Fibroblast of the aortic adventitia (primary cell): ENCODE results near the gene SLC6A11. TPM values are rescaled to one million over a fixed set of nuclear protein-coding genes. Genes with fewer than 3 reads are reported as not detected.

Source experiments
- DNase-seq: peaks from one replicate; pipeline ENCODE4 v3.0.0-alpha.2; 2010; ENCODE audit warnings: low read depth
- H3K4me3 ChIP-seq: 2 replicates; pipeline ENCODE4 v1.5.1; 2011; ENCODE audit warnings: low read depth, mild to moderate bottlenecking, control low read depth, low read length, moderate library complexity
- CTCF ChIP-seq: IDR thresholded peaks from 2 replicates; pipeline ENCODE4 v1.5.1; 2011; ENCODE audit warnings: mild to moderate bottlenecking, low read length, control low read depth, inconsistent platforms; ENCODE audit not compliant: insufficient read depth
- total RNA-seq: library from RNA; depleted of rRNA; stranded (reverse); fragments of >200 nt; gene quantifications from 2 replicates; pipeline ENCODE4 v1.2.3, GENCODE V29; 2012; ENCODE audit warnings: low replicate concordance

Gene SLC6A11
- total RNA-seq, 1 donor = not detected

GRCh38 chr3:10968401-10968800 is 152.4 kb downstream of the SLC6A11 start:
- no peak for DNase-seq
- TF ChIP-seq CTCF = no peak
- H3K4me3 ChIP-seq = no peak overlapping the region

- H3K4me3 ChIP-seq = no peak overlapping the region
- DNase-seq = no peak
- TF ChIP-seq CTCF = no peak
Observed at GRCh38 chr3:10970306-10970960, 154.4 kb downstream of the SLC6A11 start.

GRCh38 chr3:10972072-10972782 is 156.2 kb downstream of the SLC6A11 start:
- no peak for TF ChIP-seq CTCF
- no peak for DNase-seq
- no peak overlapping the region for H3K4me3 ChIP-seq

- DNase-seq = no peak
- no peak overlapping the region for H3K4me3 ChIP-seq
- no peak for TF ChIP-seq CTCF
Observed at GRCh38 chr3:10973046-10973595, 157.1 kb downstream of the SLC6A11 start.

- TF ChIP-seq CTCF = no peak
- no peak for DNase-seq
- H3K4me3 ChIP-seq = no peak overlapping the region
Observed at GRCh38 chr3:10974131-10974530, 158.1 kb downstream of the SLC6A11 start.

GRCh38 chr3:10974746-10975375 is 158.8 kb downstream of the SLC6A11 start:
- no peak for TF ChIP-seq CTCF
- no peak overlapping the region for H3K4me3 ChIP-seq
- no peak for DNase-seq
